GM12875 (cell line): ENCODE results near the gene QRFP.

Experiments
- H3K4me3 ChIP-seq: one replicate; pipeline ENCODE4 v1.5.1; 2011; ENCODE audit warnings: low read depth, low read length, control low read depth
- CTCF ChIP-seq: IDR thresholded peaks from 2 replicates; pipeline ENCODE4 v1.5.1; 2011; ENCODE audit warnings: low read depth, mild to moderate bottlenecking, control low read depth, inconsistent platforms, low read length, moderate library complexity, borderline replicate concordance; ENCODE audit not compliant: insufficient read depth

QRFP gene

GRCh38 chr9:130896233-130897014 is at the start of gene QRFP:
Gene QRFP (minus strand): TSS chr9:130896812. CDS start chr9:130893838, 2,974 bp downstream.
- no peak within 1 kb of the TSS for H3K4me3 ChIP-seq
- TF ChIP-seq CTCF = no peak

- H3K4me3 ChIP-seq = no peak overlapping the region
- no peak for TF ChIP-seq CTCF
Measured at GRCh38 chr9:130945173-130945572, 48.6 kb upstream of the QRFP start.

GRCh38 chr9:130944510-130945058 is 48.0 kb upstream of the QRFP start:
- TF ChIP-seq CTCF = no peak
- H3K4me3 ChIP-seq = no peak overlapping the region

GRCh38 chr9:130943777-130944176 is 47.2 kb upstream of the QRFP start:
- H3K4me3 ChIP-seq = no peak overlapping the region
- no peak for TF ChIP-seq CTCF

- TF ChIP-seq CTCF = no peak
- H3K4me3 ChIP-seq = no peak overlapping the region
Measured at GRCh38 chr9:130943221-130943620, 46.6 kb upstream of the QRFP start.

GRCh38 chr9:130942679-130943078 is 46.1 kb upstream of the QRFP start:
- no peak for TF ChIP-seq CTCF
- no peak overlapping the region for H3K4me3 ChIP-seq

GRCh38 chr9:130942084-130942483 is 45.5 kb upstream of the QRFP start:
- H3K4me3 ChIP-seq = no peak overlapping the region
- no peak for TF ChIP-seq CTCF
